Measurements from ENCODE around the gene CALML3.

GRCh38 chr10:5499493-5500140, 25.1 kb upstream of the CALML3 start, which contains the start of gene CALML5:
- TF ChIP-seq EZH2 (IDR thresholded peaks at IDR 0.05; ENCODE audit: low read depth): no peak
- TF ChIP-seq, protein P1, sequence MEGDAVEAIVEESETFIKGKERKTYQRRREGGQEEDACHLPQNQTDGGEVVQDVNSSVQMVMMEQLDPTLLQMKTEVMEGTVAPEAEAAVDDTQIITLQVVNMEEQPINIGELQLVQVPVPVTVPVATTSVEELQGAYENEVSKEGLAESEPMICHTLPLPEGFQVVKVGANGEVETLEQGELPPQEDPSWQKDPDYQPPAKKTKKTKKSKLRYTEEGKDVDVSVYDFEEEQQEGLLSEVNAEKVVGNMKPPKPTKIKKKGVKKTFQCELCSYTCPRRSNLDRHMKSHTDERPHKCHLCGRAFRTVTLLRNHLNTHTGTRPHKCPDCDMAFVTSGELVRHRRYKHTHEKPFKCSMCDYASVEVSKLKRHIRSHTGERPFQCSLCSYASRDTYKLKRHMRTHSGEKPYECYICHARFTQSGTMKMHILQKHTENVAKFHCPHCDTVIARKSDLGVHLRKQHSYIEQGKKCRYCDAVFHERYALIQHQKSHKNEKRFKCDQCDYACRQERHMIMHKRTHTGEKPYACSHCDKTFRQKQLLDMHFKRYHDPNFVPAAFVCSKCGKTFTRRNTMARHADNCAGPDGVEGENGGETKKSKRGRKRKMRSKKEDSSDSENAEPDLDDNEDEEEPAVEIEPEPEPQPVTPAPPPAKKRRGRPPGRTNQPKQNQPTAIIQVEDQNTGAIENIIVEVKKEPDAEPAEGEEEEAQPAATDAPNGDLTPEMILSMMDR (conservative IDR thresholded peaks at IDR 0.05): no peak
